Fibroblast of lung (primary cell): ENCODE results near the gene PTPN13.

ENCODE experiments used
- EZH2 ChIP-seq: IDR thresholded peaks from 2 replicates; pipeline ENCODE4 v1.5.1; 2012; ENCODE audit warnings: low read length, control low read depth, mild to moderate bottlenecking; ENCODE audit errors: missing control alignments
- TF ChIP-seq, protein P1 (sequence below), 2 donors: IDR thresholded peaks in 1 of 2; conservative IDR thresholded peaks in 1 of 2; 1 replicate in 1 of 2; 2 replicates in 1 of 2; pipeline ENCODE4 v1.5.1; 2011 to 2012; ENCODE audit warnings: low read length in 2 of 2, control low read depth in 1 of 2, inconsistent platforms in 1 of 2, low read depth in 1 of 2, mild to moderate bottlenecking in 1 of 2

DNA sequence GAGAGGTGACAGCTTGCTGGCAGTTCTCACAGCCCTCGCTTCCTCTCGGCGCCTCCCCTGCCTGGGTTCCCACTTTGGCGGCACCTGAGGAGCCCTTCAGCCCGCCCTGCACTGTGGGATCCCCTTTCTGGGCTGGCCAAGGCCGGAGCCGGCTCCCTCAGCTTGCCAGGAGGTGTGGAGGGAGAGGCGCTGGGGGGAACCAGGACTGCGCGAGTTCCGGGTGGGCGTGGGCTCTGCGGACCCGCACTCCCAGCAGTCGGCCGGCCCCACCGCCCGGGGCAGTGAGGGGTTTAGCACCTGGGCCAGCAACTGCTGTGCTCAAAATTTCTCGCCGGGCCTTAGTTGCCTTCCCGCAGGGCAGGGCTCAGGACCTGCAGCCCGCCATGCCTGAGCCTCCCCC, 47.0 kb upstream of the PTPN13 start:
- TF ChIP-seq, protein P1, sequence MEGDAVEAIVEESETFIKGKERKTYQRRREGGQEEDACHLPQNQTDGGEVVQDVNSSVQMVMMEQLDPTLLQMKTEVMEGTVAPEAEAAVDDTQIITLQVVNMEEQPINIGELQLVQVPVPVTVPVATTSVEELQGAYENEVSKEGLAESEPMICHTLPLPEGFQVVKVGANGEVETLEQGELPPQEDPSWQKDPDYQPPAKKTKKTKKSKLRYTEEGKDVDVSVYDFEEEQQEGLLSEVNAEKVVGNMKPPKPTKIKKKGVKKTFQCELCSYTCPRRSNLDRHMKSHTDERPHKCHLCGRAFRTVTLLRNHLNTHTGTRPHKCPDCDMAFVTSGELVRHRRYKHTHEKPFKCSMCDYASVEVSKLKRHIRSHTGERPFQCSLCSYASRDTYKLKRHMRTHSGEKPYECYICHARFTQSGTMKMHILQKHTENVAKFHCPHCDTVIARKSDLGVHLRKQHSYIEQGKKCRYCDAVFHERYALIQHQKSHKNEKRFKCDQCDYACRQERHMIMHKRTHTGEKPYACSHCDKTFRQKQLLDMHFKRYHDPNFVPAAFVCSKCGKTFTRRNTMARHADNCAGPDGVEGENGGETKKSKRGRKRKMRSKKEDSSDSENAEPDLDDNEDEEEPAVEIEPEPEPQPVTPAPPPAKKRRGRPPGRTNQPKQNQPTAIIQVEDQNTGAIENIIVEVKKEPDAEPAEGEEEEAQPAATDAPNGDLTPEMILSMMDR (conservative IDR thresholded peaks at IDR 0.05 in 1 of 2, IDR thresholded peaks at IDR 0.05 in 1 of 2; ENCODE audit: low read depth in 1 of 2, low read length in 2 of 2) = no peak
- no peak for TF ChIP-seq EZH2
